Bronchial epithelial cell (primary cell): ENCODE measurements around the gene ADCY4. TPM values are rescaled to one million over a fixed set of nuclear protein-coding genes. Genes with fewer than 3 reads are reported as not detected.

Experiments
- DNase-seq: peaks from one replicate; pipeline ENCODE4 v3.0.0-alpha.2; 2010; ENCODE audit warnings: low read depth
- FAIRE-seq: peaks from 2 replicates; lab custom pipeline; 2011; peaks lifted over from hg19 to GRCh38; lab: Jason Lieb, UNC
- H3K27me3 ChIP-seq: 2 replicates; pipeline ENCODE4 v1.5.1; 2011; ENCODE audit warnings: low read length; ENCODE audit not compliant: control insufficient read depth, insufficient read depth
- H3K36me3 ChIP-seq: 2 replicates; pipeline ENCODE4 v1.5.1; 2011; ENCODE audit warnings: low read length; ENCODE audit not compliant: control insufficient read depth, insufficient read depth
- H3K4me3 ChIP-seq: 2 replicates; pipeline ENCODE4 v1.5.1; 2011; ENCODE audit warnings: mild to moderate bottlenecking, low read depth, low read length, control low read depth
- CTCF ChIP-seq: IDR thresholded peaks from 2 replicates; pipeline ENCODE4 v1.5.1; 2011; ENCODE audit warnings: mild to moderate bottlenecking, moderate library complexity, low read length, control low read depth, inconsistent platforms; ENCODE audit not compliant: insufficient read depth, severe bottlenecking
- total RNA-seq: library from RNA; depleted of rRNA; stranded (reverse); fragments of >200 nt; gene quantifications from 2 replicates; pipeline ENCODE4 v1.2.1, GENCODE V29; 2014

ADCY4 gene
- total RNA-seq, 1 donor from 2014 or later: 0.53 TPM

- FAIRE-seq (no peak), DNase-seq (peak; percentile 78)
- H3K36me3 ChIP-seq: peaks cover 27% of the 10 kb centered on the region
- peak within 1 kb of the TSS; percentile 82 for H3K4me3 ChIP-seq
- no peaks in the 10 kb centered on the region for H3K27me3 ChIP-seq
- TF ChIP-seq CTCF: peak; percentile 91
These were observed 63.6 kb downstream of the ADCY4 start, which contains the start of gene RABGGTA for GRCh38 chr14:24271134-24271833. TSS of gene RABGGTA (minus strand) at chr14:24271597. CDS start at chr14:24271115, 482 bp downstream.

GRCh38 chr14:24270537-24271133, 64.2 kb downstream of the ADCY4 start:
- Histone ChIP-seq H3K27me3 (no peaks in the 10 kb centered on the region), H3K4me3 (peak overlapping the region; percentile 82), H3K36me3 (peaks cover 30% of the 10 kb centered on the region)
- DNase-seq: no peak
- TF ChIP-seq CTCF: no peak
- FAIRE-seq: no peak

GRCh38 chr14:24269910-24270536, 64.8 kb downstream of the ADCY4 start:
- FAIRE-seq (no peak), DNase-seq (no peak)
- no peak for TF ChIP-seq CTCF
- H3K27me3 ChIP-seq: no peaks in the 10 kb centered on the region
- H3K4me3 ChIP-seq: no peak overlapping the region
- peaks cover 30% of the 10 kb centered on the region for H3K36me3 ChIP-seq

- no peak for DNase-seq
- peaks cover 30% of the 10 kb centered on the region for H3K36me3 ChIP-seq
- no peak for FAIRE-seq
- no peak for TF ChIP-seq CTCF
- H3K4me3 ChIP-seq: no peak overlapping the region
- no peaks in the 10 kb centered on the region for H3K27me3 ChIP-seq
These were observed 65.5 kb downstream of the ADCY4 start for GRCh38 chr14:24269368-24269767.

Other genes starting within 250 kb of the ADCY4 start
- gene PCK2, start 240.8 kb downstream of the ADCY4 start, total RNA-seq: 84.8 and 223 TPM in 2 replicates
- 70.5 and 83.5 TPM in 2 replicates for gene DCAF11, start 220.3 kb downstream of the ADCY4 start, total RNA-seq
- 0.64 and 0.79 TPM in 2 replicates for gene NRL, start 220.1 kb downstream of the ADCY4 start, total RNA-seq
- 0.51 TPM in 1 of 2 replicates, not detected in the other for gene FITM1, start 204.4 kb downstream of the ADCY4 start, total RNA-seq
- 65.0 and 71.8 TPM in 2 replicates for gene PSME1, start 198.9 kb downstream of the ADCY4 start, total RNA-seq
- 12.6 and 17.8 TPM in 2 replicates for gene EMC9, start 193.5 kb downstream of the ADCY4 start, total RNA-seq
- gene PSME2, start 188.5 kb downstream of the ADCY4 start, total RNA-seq: 26.9 and 37.5 TPM in 2 replicates
- 23.3 and 25.8 TPM in 2 replicates for gene RNF31, start 187.6 kb downstream of the ADCY4 start, total RNA-seq
- gene IRF9, start 173.8 kb downstream of the ADCY4 start, total RNA-seq: 19.2 and 28.7 TPM in 2 replicates
- gene REC8, start 163.0 kb downstream of the ADCY4 start, total RNA-seq: 0.26 and 1.1 TPM in 2 replicates
- gene IPO4, start 146.3 kb downstream of the ADCY4 start, total RNA-seq: 27.0 and 41.9 TPM in 2 replicates
- 42.8 and 67.9 TPM in 2 replicates for gene TM9SF1, start 139.6 kb downstream of the ADCY4 start, total RNA-seq
- 0.26 TPM in 1 of 2 replicates, not detected in the other for gene TSSK4, start 129.4 kb downstream of the ADCY4 start, total RNA-seq
- gene CHMP4A, start 121.6 kb downstream of the ADCY4 start, total RNA-seq: 48.8 and 69.8 TPM in 2 replicates
- 13.4 and 21.1 TPM in 2 replicates for gene MDP1, start 119.0 kb downstream of the ADCY4 start, total RNA-seq
- 131 and 330 TPM in 2 replicates for gene NEDD8, start 102.7 kb downstream of the ADCY4 start, total RNA-seq
- gene GMPR2, start 102.1 kb downstream of the ADCY4 start, total RNA-seq: 80.6 and 98.7 TPM in 2 replicates
- 48.7 and 91.9 TPM in 2 replicates for gene TINF2, start 92.4 kb downstream of the ADCY4 start, total RNA-seq
- gene TGM1, start 71.9 kb downstream of the ADCY4 start, total RNA-seq: 88.7 and 382 TPM in 2 replicates
- gene RABGGTA, start 63.5 kb downstream of the ADCY4 start, total RNA-seq: 32.6 and 58.9 TPM in 2 replicates
- gene DHRS1, start 35.3 kb downstream of the ADCY4 start, total RNA-seq: 16.6 and 39.6 TPM in 2 replicates
- gene NOP9, start 35.2 kb downstream of the ADCY4 start, total RNA-seq: 23.2 and 26.1 TPM in 2 replicates
- 1.2 and 3.9 TPM in 2 replicates for gene CIDEB, start 27.1 kb downstream of the ADCY4 start, total RNA-seq
- gene LTB4R2, start 24.9 kb downstream of the ADCY4 start, total RNA-seq: 10.5 and 17.4 TPM in 2 replicates
- 3.7 and 9.6 TPM in 2 replicates for gene LTB4R, start 23.6 kb downstream of the ADCY4 start, total RNA-seq
- gene RIPK3, start 4.9 kb upstream of the ADCY4 start, total RNA-seq: 2.4 and 4.7 TPM in 2 replicates
- gene NFATC4, start 33.1 kb upstream of the ADCY4 start, total RNA-seq: 4.7 and 7.3 TPM in 2 replicates
- 2.0 and 2.6 TPM in 2 replicates for gene NYNRIN, start 63.9 kb upstream of the ADCY4 start, total RNA-seq
- gene CBLN3, start 94.6 kb upstream of the ADCY4 start, total RNA-seq: 0.38 and 0.53 TPM in 2 replicates
- gene KHNYN, start 94.9 kb upstream of the ADCY4 start, total RNA-seq: 128 and 167 TPM in 2 replicates
- gene SDR39U1, start 107.7 kb upstream of the ADCY4 start, total RNA-seq: 6.5 and 8.2 TPM in 2 replicates
- not detected in 2 replicates for gene CMA1, start 173.2 kb upstream of the ADCY4 start, total RNA-seq
- not detected in 2 replicates for gene CTSG, start 241.2 kb upstream of the ADCY4 start, total RNA-seq